Activated CD4-positive, CD25-positive, alpha-beta regulatory T cell treated with anti-CD3 and anti-CD28 coated beads, Interleukin-2, amount 50 U/mL, for 16 hours (primary cell): ENCODE measurements around the gene ZNF644.
"Not testable (repeated sequence)": the region's sequence is repeated elsewhere in the genome, so short reads cannot be mapped to it uniquely, and the experiment has no call there.

Source experiments
- DNase-seq: peaks from one replicate; pipeline ENCODE4 v3.0.0-alpha.2; 2020; ENCODE audit warnings: low read depth, low spot score

Gene ZNF644

GRCh38 chr1:90927674-90928073 is 94.2 kb downstream of the ZNF644 start:
- not testable (repeated sequence) for DNase-seq

- DNase-seq, result no peak
Measured at GRCh38 chr1:90926971-90927370, 94.9 kb downstream of the ZNF644 start.

- no peak for DNase-seq
Measured at GRCh38 chr1:90925928-90926869, 95.6 kb downstream of the ZNF644 start.

GRCh38 chr1:90924982-90925381 is 96.9 kb downstream of the ZNF644 start:
- no peak for DNase-seq

GRCh38 chr1:90922996-90923395 is 98.8 kb downstream of the ZNF644 start:
- DNase-seq, result no peak

- no peak for DNase-seq
Measured at GRCh38 chr1:90922202-90922601, 99.6 kb downstream of the ZNF644 start.

- DNase-seq, result no peak
Measured at GRCh38 chr1:90919900-90920299, 101.9 kb downstream of the ZNF644 start.

- no peak for DNase-seq
Measured at GRCh38 chr1:90919190-90919719, 102.6 kb downstream of the ZNF644 start.

- no peak for DNase-seq
Measured at GRCh38 chr1:90911353-90911752, 110.5 kb downstream of the ZNF644 start.

- DNase-seq, result no peak
Measured at GRCh38 chr1:90902672-90903071, 119.2 kb downstream of the ZNF644 start.

- DNase-seq, result no peak
Measured at GRCh38 chr1:90899263-90899662, 122.6 kb downstream of the ZNF644 start.

- DNase-seq, result not testable (repeated sequence)
Measured at GRCh38 chr1:90893679-90894078, 128.2 kb downstream of the ZNF644 start.

- not testable (repeated sequence) for DNase-seq
Measured at GRCh38 chr1:90892884-90893283, 129.0 kb downstream of the ZNF644 start.

GRCh38 chr1:90892196-90892595 is 129.6 kb downstream of the ZNF644 start:
- not testable (repeated sequence) for DNase-seq

GRCh38 chr1:90891756-90892155 is 130.1 kb downstream of the ZNF644 start:
- not testable (repeated sequence) for DNase-seq

GRCh38 chr1:90882221-90882620 is 139.6 kb downstream of the ZNF644 start:
- DNase-seq, result no peak

GRCh38 chr1:90881034-90881433 is 140.8 kb downstream of the ZNF644 start:
- no peak for DNase-seq

GRCh38 chr1:90879281-90879680 is 142.6 kb downstream of the ZNF644 start:
- no peak for DNase-seq

GRCh38 chr1:90876101-90876500 is 145.7 kb downstream of the ZNF644 start:
- no peak for DNase-seq
